SK-N-SH (cell line): ENCODE results near the gene BLID. TPM values are rescaled to one million over a fixed set of nuclear protein-coding genes. Genes with fewer than 3 reads are reported as not detected.

Experiments
- CTCF ChIA-PET: fragments of 300-600, 350-600 bp; formaldehyde crosslinking; extraction: SDS; loops from one replicate; lab custom pipeline; 2021; lab: Yijun Ruan, JAX
- POLR2A ChIA-PET: fragments of 350-600 bp; sonication (Branson Sonifier 250); formaldehyde crosslinking; extraction: SDS; loops from one replicate; lab custom pipeline; 2020; ENCODE audit warnings: antibody characterized with exemption, inconsistent platforms; lab: Yijun Ruan, JAX
- DNase-seq: peaks from one replicate; pipeline ENCODE4 v3.0.0; 2012
- H2AFZ ChIP-seq: fragments of 200-600 bp; sonication (generic); 2 replicates; pipeline ENCODE4 v1.8.1; 2016; ENCODE audit warnings: antibody characterized with exemption, mild to moderate bottlenecking, low read depth
- H3F3A ChIP-seq: fragments of 200-600 bp; sonication (generic); replicated peaks from 2 replicates; pipeline ENCODE3; 2016; ENCODE audit warnings: antibody characterized with exemption, mild to moderate bottlenecking; ENCODE audit not compliant: insufficient read depth
- H3K27ac ChIP-seq, 2 experiments: fragments of 200-500 bp in 1 of 2; fragments of 200-600 bp in 1 of 2; sonication (Bioruptor generic) in 1 of 2; sonication (generic), shearing (Covaris generic) in 1 of 2; 2 replicates each; pipeline versions ENCODE4 v1.5.1 to v1.6.1; 2014 to 2016; ENCODE audit warnings: low read depth in 2 of 2, inconsistent platforms in 1 of 2, low read length in 1 of 2, mild to moderate bottlenecking in 1 of 2, mixed read lengths in 1 of 2
- H3K27me3 ChIP-seq: fragments of 200-600 bp; sonication (generic), shearing (Covaris generic); 2 replicates; pipeline ENCODE4 v1.6.1; 2016; ENCODE audit warnings: mixed run types; ENCODE audit not compliant: insufficient read depth
- H3K36me3 ChIP-seq, 2 experiments: fragments of 200-500 bp in 1 of 2; fragments of 200-600 bp in 1 of 2; sonication (Bioruptor generic) in 1 of 2; sonication (generic) in 1 of 2; replicated peaks in 1 of 2; 2 replicates each; pipeline versions ENCODE3 to v1.5.1; 2014 to 2016; ENCODE audit warnings: low read length in 1 of 2, mild to moderate bottlenecking in 1 of 2; ENCODE audit not compliant: insufficient read depth in 2 of 2, control insufficient read depth in 1 of 2
- H3K4me1 ChIP-seq, 2 experiments: fragments of 200-500 bp in 1 of 2; fragments of 200-600 bp in 1 of 2; sonication (Bioruptor generic) in 1 of 2; sonication (generic), shearing (Covaris generic) in 1 of 2; 2 replicates each; pipeline versions ENCODE4 v1.5.1 to v1.6.1; 2014 to 2016; ENCODE audit warnings: low read depth in 1 of 2, low read length in 1 of 2, mixed run types in 1 of 2; ENCODE audit not compliant: insufficient read depth in 2 of 2, control insufficient read depth in 1 of 2
- H3K4me2 ChIP-seq: fragments of 200-600 bp; sonication (generic), shearing (Covaris generic); 2 replicates; pipeline ENCODE4 v1.6.1; 2017; ENCODE audit warnings: mixed run types
- H3K4me3 ChIP-seq, 2 experiments: fragments of 200-500 bp in 1 of 2; fragments of 200-600 bp in 1 of 2; sonication (Bioruptor generic) in 1 of 2; sonication (generic), shearing (Covaris generic) in 1 of 2; 2 replicates each; pipeline versions ENCODE4 v1.5.1 to v1.8.1; 2014 to 2016; ENCODE audit warnings: low read depth in 2 of 2, inconsistent platforms in 1 of 2, low read length in 1 of 2, mild to moderate bottlenecking in 1 of 2, mixed read lengths in 1 of 2, moderate library complexity in 1 of 2
- H3K79me2 ChIP-seq: fragments of 200-600 bp; sonication (generic); 2 replicates; pipeline ENCODE4 v1.8.1; 2017; ENCODE audit warnings: mild to moderate bottlenecking; ENCODE audit not compliant: insufficient read depth
- H3K9ac ChIP-seq: fragments of 200-600 bp; sonication (generic); 2 replicates; pipeline ENCODE4 v1.6.1; 2017; ENCODE audit warnings: mixed run types
- H3K9me2 ChIP-seq: fragments of 200-600 bp; sonication (generic); 2 replicates; pipeline ENCODE4 v1.6.1; 2017; ENCODE audit warnings: mixed run types
- H3K9me3 ChIP-seq: fragments of 200-600 bp; sonication (generic); 2 replicates; pipeline ENCODE4 v1.6.1; 2017; ENCODE audit warnings: mixed run types, mild to moderate bottlenecking, moderate library complexity
- H4K20me1 ChIP-seq: fragments of 200-600 bp; sonication (generic); 2 replicates; pipeline ENCODE4 v1.6.1; 2017; ENCODE audit warnings: mild to moderate bottlenecking, mixed run types; ENCODE audit not compliant: insufficient read depth
- CHD2 ChIP-seq: fragments of 150-350 bp; IDR thresholded peaks from 2 replicates; pipeline ENCODE4 v1.6.1; 2018; ENCODE audit warnings: low read length; ENCODE audit not compliant: partially characterized antibody
- FOXM1 ChIP-seq: IDR thresholded peaks from 2 replicates; pipeline ENCODE4 v1.4.0; 2012; ENCODE audit warnings: low read depth, mild to moderate bottlenecking
- GATA2 ChIP-seq: sonication (generic); formaldehyde crosslinking; IDR thresholded peaks from 2 replicates; pipeline ENCODE4 v1.5.0; 2020; ENCODE audit warnings: mild to moderate bottlenecking, missing genetic modification reagents
- MEF2A ChIP-seq: IDR thresholded peaks from 2 replicates; pipeline ENCODE4 v1.4.0; 2012; ENCODE audit warnings: low read depth, borderline replicate concordance
- MXI1 ChIP-seq: IDR thresholded peaks from 2 replicates; pipeline ENCODE4 v1.6.1; 2012; ENCODE audit warnings: mild to moderate bottlenecking, low read depth, low read length, improper control_type of control experiment
- NFIC ChIP-seq: IDR thresholded peaks from 2 replicates; pipeline ENCODE4 v1.4.0; 2012; ENCODE audit warnings: borderline replicate concordance
- POLR2AphosphoS5 ChIP-seq: IDR thresholded peaks from 2 replicates; pipeline ENCODE4 v1.6.1; 2012; ENCODE audit warnings: low read depth, low read length
- RFX5 ChIP-seq: IDR thresholded peaks from 2 replicates; pipeline ENCODE4 v1.6.1; 2012; ENCODE audit warnings: mild to moderate bottlenecking, improper control_type of control experiment, low read length
- RXRA ChIP-seq: IDR thresholded peaks from 2 replicates; pipeline ENCODE4 v1.4.0; 2012; ENCODE audit warnings: low read depth, mild to moderate bottlenecking, borderline replicate concordance
- SIN3A ChIP-seq: IDR thresholded peaks from 2 replicates; pipeline ENCODE4 v1.6.1; 2012; ENCODE audit warnings: low read depth, mild to moderate bottlenecking, low read length, moderate library complexity, borderline replicate concordance
- TCF12 ChIP-seq: IDR thresholded peaks from 2 replicates; pipeline ENCODE4 v1.4.0; 2012
- TEAD4 ChIP-seq: IDR thresholded peaks from 2 replicates; pipeline ENCODE4 v1.4.0; 2012; ENCODE audit warnings: mild to moderate bottlenecking, borderline replicate concordance; ENCODE audit not compliant: insufficient read depth
- YY1 ChIP-seq: IDR thresholded peaks from 2 replicates; pipeline ENCODE4 v1.4.0; 2012; ENCODE audit warnings: low read depth, mild to moderate bottlenecking
- WGBS: methylation state at CpG from one replicate; pipeline ENCODE4 v1.1.6; 2017; ENCODE audit warnings: low lambda C conversion rate; 5-methylcytosine and 5-hydroxymethylcytosine counted together
- polyA plus RNA-seq, 3 experiments: library from polyadenylated mRNA; depleted of rRNA; stranded (reverse); fragments of >200 nt; gene quantifications; 2 replicates each; pipeline ENCODE4 v1.2.3, GENCODE V29; 2012
- TF ChIP-seq, protein P1 (sequence below): IDR thresholded peaks from 2 replicates; pipeline ENCODE4 v1.4.0; 2012; ENCODE audit warnings: low read depth
- TF ChIP-seq, protein P2 (sequence below): IDR thresholded peaks from 2 replicates; pipeline ENCODE4; 2012
- TF ChIP-seq, protein P3 (sequence below): fragments of 150-350 bp; IDR thresholded peaks from 2 replicates; pipeline ENCODE4 v1.6.1; 2016; ENCODE audit warnings: mild to moderate bottlenecking, low read depth, low read length
- TF ChIP-seq, protein P4 (sequence below): IDR thresholded peaks from 2 replicates; pipeline ENCODE4 v1.4.0; 2012; ENCODE audit warnings: low read depth, borderline replicate concordance
- TF ChIP-seq, protein P5 (sequence below): fragments of 150-350 bp; IDR thresholded peaks from 2 replicates; pipeline ENCODE4 v1.6.1; 2017; ENCODE audit warnings: antibody characterized with exemption, low read length, low read depth, borderline replicate concordance
- TF ChIP-seq, protein P6 (sequence below): IDR thresholded peaks from 2 replicates; pipeline ENCODE4 v1.4.0; 2012; ENCODE audit warnings: low read depth, borderline replicate concordance

The BLID gene
- polyA plus RNA-seq, 1 of the 3 experiments (the other 2 are of a cell fraction), result not detected

DNA sequence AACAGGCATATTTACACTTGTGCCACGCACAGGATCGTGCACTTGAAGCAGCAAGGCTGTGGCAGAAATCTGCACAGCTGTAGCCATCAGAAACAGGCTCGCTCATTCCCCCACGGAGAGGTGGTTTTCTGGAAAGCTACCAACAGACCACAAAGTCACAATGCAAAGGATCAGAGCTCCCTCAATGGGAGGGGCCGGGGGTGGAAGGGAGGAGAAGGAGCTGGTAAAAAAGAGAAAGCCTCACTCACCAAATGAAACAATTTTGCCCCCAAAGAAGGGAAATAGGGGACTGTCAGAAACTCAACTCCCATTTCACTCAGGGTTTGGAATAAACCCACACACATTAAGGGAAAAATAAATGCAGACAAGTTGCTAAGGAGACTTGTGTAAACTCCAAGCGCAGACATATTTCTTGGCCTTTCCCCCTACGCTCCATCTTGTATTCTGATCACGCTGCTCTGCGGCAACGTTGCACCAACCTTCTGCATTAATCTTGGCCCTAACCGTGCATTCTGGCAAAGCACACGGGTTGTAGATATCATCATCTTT, 43.2 kb upstream of the BLID start:
- peak overlapping the region; percentile 75 for H3K4me2 ChIP-seq
- peak overlapping the region; percentile 18 to 43; a peak in 3 of 4 replicates for H3K4me3 ChIP-seq
- DNase-seq, result peak; percentile 9
- no peak overlapping the region for H2AFZ ChIP-seq
- POLR2A ChIA-PET, result no interaction called here
- no peaks in the 10 kb centered on the region for H3K9me3 ChIP-seq
- TF ChIP-seq GATA2, result peak; percentile 25; the same call in 1 of the 2 replicates
- 0 out of 2 replicates have a peak, but pooled peaks have one; percentile 20 for TF ChIP-seq NFIC
- TF ChIP-seq MEF2A, result no peak
- TF ChIP-seq, protein P1, sequence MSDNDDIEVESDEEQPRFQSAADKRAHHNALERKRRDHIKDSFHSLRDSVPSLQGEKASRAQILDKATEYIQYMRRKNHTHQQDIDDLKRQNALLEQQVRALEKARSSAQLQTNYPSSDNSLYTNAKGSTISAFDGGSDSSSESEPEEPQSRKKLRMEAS, result no peak
- H3K79me2 ChIP-seq, result peaks cover 100% of the 10 kb centered on the region
- WGBS, result 42% methylated on average over 12 of the region's 12 CpGs
- peaks cover 97% of the 10 kb centered on the region for H4K20me1 ChIP-seq
- H3F3A ChIP-seq, result peaks cover 73% of the 10 kb centered on the region
- no peaks in the 10 kb centered on the region for H3K27me3 ChIP-seq
- peaks cover 3 to 79% of the 10 kb centered on the region in 2 experiments for H3K36me3 ChIP-seq
- peak overlapping the region; percentile 86 to 87 for H3K27ac ChIP-seq
- CTCF ChIA-PET, result interaction anchor here (1.5 kb wide), 1 partner anchor 506 kb away, joined by 3 read pairs; no protein-coding TSS in a partner anchor
- no peaks in the 10 kb centered on the region for H3K9me2 ChIP-seq
- H3K9ac ChIP-seq, result peak overlapping the region; percentile 34
- H3K4me1 ChIP-seq, result peaks cover 17 to 68% of the 10 kb centered on the region in 2 experiments; a peak in 3 of 4 replicates

DNA sequence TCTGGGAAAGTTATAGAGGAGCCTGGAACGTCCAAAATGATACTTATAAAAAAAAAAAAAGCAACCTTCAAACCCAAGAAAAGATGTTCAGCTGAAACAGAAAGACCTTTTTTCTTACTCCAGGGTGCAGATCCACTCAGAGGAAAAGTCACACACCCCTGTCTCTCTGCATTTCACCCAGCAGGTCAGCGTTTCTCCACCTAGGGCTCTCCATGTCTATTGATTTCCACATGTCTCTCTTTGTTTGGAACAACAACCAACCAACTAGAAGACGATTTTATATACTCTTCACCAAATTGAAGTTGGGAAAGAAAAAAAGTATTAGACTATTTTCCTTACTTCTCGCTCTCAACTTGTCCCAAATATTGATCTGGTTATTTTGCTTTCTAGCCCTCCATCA, 42.2 kb upstream of the BLID start:
- Histone ChIP-seq H2AFZ (no peak overlapping the region), H3K9me2 (no peaks in the 10 kb centered on the region), H3F3A (peaks cover 68% of the 10 kb centered on the region), H3K4me2 (peak overlapping the region; percentile 75), H3K79me2 (peaks cover 100% of the 10 kb centered on the region), H3K27me3 (no peaks in the 10 kb centered on the region), H3K9me3 (no peaks in the 10 kb centered on the region), H3K27ac (peak overlapping the region; percentile 50 to 87), H3K4me3 (peak overlapping the region in 1 of 2 experiments; percentile 36; a peak in 2 of 4 replicates), H4K20me1 (peaks cover 95% of the 10 kb centered on the region), H3K9ac (peak overlapping the region; percentile 34; the same call in 1 of the 2 replicates), H3K36me3 (peaks cover 7 to 80% of the 10 kb centered on the region in 2 experiments), H3K4me1 (peaks cover 17 to 65% of the 10 kb centered on the region in 2 experiments; a peak in 3 of 4 replicates)
- no peak for DNase-seq
- TF ChIP-seq RFX5 (no peak), SIN3A (no peak), CHD2 (no peak), RXRA (no peak), MEF2A (no peak), GATA2 (no peak), NFIC (no peak), TEAD4 (no peak), YY1 (no peak), POLR2AphosphoS5 (no peak), MXI1 (no peak), TCF12 (no peak), FOXM1 (no peak)
- TF ChIP-seq, protein P2, sequence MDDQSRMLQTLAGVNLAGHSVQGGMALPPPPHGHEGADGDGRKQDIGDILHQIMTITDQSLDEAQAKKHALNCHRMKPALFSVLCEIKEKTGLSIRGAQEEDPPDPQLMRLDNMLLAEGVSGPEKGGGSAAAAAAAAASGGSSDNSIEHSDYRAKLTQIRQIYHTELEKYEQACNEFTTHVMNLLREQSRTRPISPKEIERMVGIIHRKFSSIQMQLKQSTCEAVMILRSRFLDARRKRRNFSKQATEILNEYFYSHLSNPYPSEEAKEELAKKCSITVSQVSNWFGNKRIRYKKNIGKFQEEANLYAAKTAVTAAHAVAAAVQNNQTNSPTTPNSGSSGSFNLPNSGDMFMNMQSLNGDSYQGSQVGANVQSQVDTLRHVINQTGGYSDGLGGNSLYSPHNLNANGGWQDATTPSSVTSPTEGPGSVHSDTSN, result no peak
- TF ChIP-seq, protein P3, sequence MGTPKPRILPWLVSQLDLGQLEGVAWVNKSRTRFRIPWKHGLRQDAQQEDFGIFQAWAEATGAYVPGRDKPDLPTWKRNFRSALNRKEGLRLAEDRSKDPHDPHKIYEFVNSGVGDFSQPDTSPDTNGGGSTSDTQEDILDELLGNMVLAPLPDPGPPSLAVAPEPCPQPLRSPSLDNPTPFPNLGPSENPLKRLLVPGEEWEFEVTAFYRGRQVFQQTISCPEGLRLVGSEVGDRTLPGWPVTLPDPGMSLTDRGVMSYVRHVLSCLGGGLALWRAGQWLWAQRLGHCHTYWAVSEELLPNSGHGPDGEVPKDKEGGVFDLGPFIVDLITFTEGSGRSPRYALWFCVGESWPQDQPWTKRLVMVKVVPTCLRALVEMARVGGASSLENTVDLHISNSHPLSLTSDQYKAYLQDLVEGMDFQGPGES, result no peak
- TF ChIP-seq, protein P4, sequence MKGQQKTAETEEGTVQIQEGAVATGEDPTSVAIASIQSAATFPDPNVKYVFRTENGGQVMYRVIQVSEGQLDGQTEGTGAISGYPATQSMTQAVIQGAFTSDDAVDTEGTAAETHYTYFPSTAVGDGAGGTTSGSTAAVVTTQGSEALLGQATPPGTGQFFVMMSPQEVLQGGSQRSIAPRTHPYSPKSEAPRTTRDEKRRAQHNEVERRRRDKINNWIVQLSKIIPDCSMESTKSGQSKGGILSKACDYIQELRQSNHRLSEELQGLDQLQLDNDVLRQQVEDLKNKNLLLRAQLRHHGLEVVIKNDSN, result no peak
- TF ChIP-seq, protein P5, sequence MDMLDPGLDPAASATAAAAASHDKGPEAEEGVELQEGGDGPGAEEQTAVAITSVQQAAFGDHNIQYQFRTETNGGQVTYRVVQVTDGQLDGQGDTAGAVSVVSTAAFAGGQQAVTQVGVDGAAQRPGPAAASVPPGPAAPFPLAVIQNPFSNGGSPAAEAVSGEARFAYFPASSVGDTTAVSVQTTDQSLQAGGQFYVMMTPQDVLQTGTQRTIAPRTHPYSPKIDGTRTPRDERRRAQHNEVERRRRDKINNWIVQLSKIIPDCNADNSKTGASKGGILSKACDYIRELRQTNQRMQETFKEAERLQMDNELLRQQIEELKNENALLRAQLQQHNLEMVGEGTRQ, result no peak
- TF ChIP-seq, protein P6, sequence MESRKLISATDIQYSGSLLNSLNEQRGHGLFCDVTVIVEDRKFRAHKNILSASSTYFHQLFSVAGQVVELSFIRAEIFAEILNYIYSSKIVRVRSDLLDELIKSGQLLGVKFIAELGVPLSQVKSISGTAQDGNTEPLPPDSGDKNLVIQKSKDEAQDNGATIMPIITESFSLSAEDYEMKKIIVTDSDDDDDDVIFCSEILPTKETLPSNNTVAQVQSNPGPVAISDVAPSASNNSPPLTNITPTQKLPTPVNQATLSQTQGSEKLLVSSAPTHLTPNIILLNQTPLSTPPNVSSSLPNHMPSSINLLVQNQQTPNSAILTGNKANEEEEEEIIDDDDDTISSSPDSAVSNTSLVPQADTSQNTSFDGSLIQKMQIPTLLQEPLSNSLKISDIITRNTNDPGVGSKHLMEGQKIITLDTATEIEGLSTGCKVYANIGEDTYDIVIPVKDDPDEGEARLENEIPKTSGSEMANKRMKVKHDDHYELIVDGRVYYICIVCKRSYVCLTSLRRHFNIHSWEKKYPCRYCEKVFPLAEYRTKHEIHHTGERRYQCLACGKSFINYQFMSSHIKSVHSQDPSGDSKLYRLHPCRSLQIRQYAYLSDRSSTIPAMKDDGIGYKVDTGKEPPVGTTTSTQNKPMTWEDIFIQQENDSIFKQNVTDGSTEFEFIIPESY, result no peak
- ChIA-PET POLR2A (no interaction called here), CTCF (no interaction called here)
- 50% methylated on average over 4 of the region's 4 CpGs for WGBS
